ENCODE data around the gene UTP15.

DNA sequence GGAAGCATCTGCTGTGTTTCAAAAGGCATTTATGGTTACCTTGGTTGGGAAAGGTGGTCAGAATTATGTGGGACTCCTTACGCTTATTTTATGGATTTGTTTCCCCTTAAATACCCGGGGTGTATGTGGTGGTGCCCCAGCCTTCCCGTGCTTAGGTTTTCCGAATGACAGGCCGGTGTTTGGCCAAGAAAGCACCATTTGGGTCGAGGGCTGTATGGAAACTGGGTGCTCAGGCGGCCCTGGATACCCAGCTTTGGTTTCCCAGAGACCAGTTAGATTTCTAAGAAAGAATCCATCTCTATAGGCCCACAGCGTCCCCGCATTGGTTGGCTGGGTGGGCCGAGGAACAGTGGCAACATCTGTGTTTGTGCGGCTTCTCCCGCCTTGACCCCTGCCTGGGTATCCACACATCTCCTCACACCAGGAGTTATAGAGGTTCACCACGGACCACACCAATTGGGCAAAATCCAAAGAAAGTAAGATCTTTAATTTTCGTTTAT is 61.3 kb downstream of the UTP15 start:
- TF ChIP-seq, protein P1, sequence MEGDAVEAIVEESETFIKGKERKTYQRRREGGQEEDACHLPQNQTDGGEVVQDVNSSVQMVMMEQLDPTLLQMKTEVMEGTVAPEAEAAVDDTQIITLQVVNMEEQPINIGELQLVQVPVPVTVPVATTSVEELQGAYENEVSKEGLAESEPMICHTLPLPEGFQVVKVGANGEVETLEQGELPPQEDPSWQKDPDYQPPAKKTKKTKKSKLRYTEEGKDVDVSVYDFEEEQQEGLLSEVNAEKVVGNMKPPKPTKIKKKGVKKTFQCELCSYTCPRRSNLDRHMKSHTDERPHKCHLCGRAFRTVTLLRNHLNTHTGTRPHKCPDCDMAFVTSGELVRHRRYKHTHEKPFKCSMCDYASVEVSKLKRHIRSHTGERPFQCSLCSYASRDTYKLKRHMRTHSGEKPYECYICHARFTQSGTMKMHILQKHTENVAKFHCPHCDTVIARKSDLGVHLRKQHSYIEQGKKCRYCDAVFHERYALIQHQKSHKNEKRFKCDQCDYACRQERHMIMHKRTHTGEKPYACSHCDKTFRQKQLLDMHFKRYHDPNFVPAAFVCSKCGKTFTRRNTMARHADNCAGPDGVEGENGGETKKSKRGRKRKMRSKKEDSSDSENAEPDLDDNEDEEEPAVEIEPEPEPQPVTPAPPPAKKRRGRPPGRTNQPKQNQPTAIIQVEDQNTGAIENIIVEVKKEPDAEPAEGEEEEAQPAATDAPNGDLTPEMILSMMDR (conservative IDR thresholded peaks at IDR 0.05 in 1 of 2, IDR thresholded peaks at IDR 0.05 in 1 of 2; ENCODE audit: low read depth in 1 of 2, low read length in 2 of 2), result no peak
- TF ChIP-seq EZH2 (IDR thresholded peaks at IDR 0.05; ENCODE audit: low read length, missing control alignments), result no peak
